Mucosa of descending colon (tissue), 3 donors: Measurements from ENCODE around the gene CABP7. TPM values are rescaled to one million over a fixed set of nuclear protein-coding genes. Genes with fewer than 3 reads are reported as not detected.

Experiments used
- ATAC-seq: fragments of 200-7000 bp; cut with Tn5 transposase; one replicate; pipeline ENCODE4 v1.9.1; 2020; ENCODE audit warnings: mild to moderate bottlenecking, moderate library complexity
- DNase-seq, 3 donors: peaks; one replicate each; pipeline ENCODE4 v3.0.0-alpha.2; 2020
- H3K36me3 ChIP-seq: fragments of 200-600 bp; one replicate; pipeline ENCODE4 v1.8.0; 2021; ENCODE audit warnings: low read depth, mild to moderate bottlenecking
- H3K4me1 ChIP-seq: fragments of 200-600 bp; one replicate; pipeline ENCODE4 v1.8.0; 2021; ENCODE audit warnings: low read depth, mild to moderate bottlenecking
- H3K4me3 ChIP-seq: fragments of 200-600 bp; one replicate; pipeline ENCODE4 v1.8.0; 2021; ENCODE audit warnings: mild to moderate bottlenecking
- H3K9me3 ChIP-seq: fragments of 200-600 bp; one replicate; pipeline ENCODE4 v1.8.0; 2021; ENCODE audit warnings: mild to moderate bottlenecking
- CTCF ChIP-seq: fragments of 200-600 bp; IDR thresholded peaks from one replicate; pipeline ENCODE4 v1.8.0; 2022; ENCODE audit warnings: antibody characterized with exemption, mild to moderate bottlenecking
- intact Hi-C, 2 donors: fragments of 100-400 bp; cut with DNase I in 1 of 2; cut with micrococcal nuclease in 1 of 2; formaldehyde crosslinking; loops; one replicate each; pipeline versions ENCODE4 v1.11.0 to v1.11.1; 2022; cut with DNase I, micrococcal nuclease
- total RNA-seq, 3 donors: library from RNA; stranded (reverse); fragmentation: NEBNext Ultra II Directional in 2 of 3; extraction: Animal tissue kit (Norgen Biotek cat#: 25700) in 2 of 3; gene quantifications; one replicate each; pipeline versions ENCODE4 v1.2.1 to v1.2.4, GENCODE V29; 2021 to 2023
- donor health status: DM: no; HTN: no; CAD: no; lungs with moderate emphysema.
- donor health status: DM: no; HTN: no; CAD: no.
- donor health status: DM: no; HTN: yes; CAD: no.

CABP7 gene
- total RNA-seq, 3 donors from 2014 or later: 0.19 to 0.41 TPM; not detected in 1

GRCh38 chr22:29741926-29742325 is 22.1 kb downstream of the CABP7 start:
- Histone ChIP-seq H3K36me3 (no peaks in the 10 kb centered on the region), H3K4me3 (no peak overlapping the region), H3K9me3 (no peaks in the 10 kb centered on the region), H3K4me1 (no peaks in the 10 kb centered on the region)
- intact Hi-C loops: no loop called here
- no peak for TF ChIP-seq CTCF
- no peak for DNase-seq
- ATAC-seq: no peak

- Histone ChIP-seq H3K4me3 (no peak overlapping the region), H3K4me1 (no peaks in the 10 kb centered on the region), H3K9me3 (no peaks in the 10 kb centered on the region), H3K36me3 (no peaks in the 10 kb centered on the region)
- intact Hi-C loops: no loop called here
- ATAC-seq: no peak
- no peak for TF ChIP-seq CTCF
- DNase-seq: no peak
These were observed 22.5 kb downstream of the CABP7 start for GRCh38 chr22:29742326-29742725.

- ATAC-seq: no peak
- H3K36me3 ChIP-seq: no peaks in the 10 kb centered on the region
- TF ChIP-seq CTCF: no peak
- DNase-seq: no peak
- intact Hi-C loops: no loop called here
- no peak overlapping the region for H3K4me3 ChIP-seq
- H3K4me1 ChIP-seq: no peaks in the 10 kb centered on the region
- H3K9me3 ChIP-seq: no peaks in the 10 kb centered on the region
These were observed 25.1 kb downstream of the CABP7 start for GRCh38 chr22:29744902-29745301.

- H3K4me3 ChIP-seq: no peak overlapping the region
- no peaks in the 10 kb centered on the region for H3K4me1 ChIP-seq
- intact Hi-C loops: no loop called here
- no peak for TF ChIP-seq CTCF
- H3K36me3 ChIP-seq: no peaks in the 10 kb centered on the region
- H3K9me3 ChIP-seq: no peaks in the 10 kb centered on the region
- no peak for DNase-seq
- ATAC-seq: peak; percentile 43
These were observed 28.0 kb downstream of the CABP7 start for GRCh38 chr22:29747832-29748231.

GRCh38 chr22:29748248-29748893 is 28.6 kb downstream of the CABP7 start:
- ATAC-seq: peak; percentile 31
- Histone ChIP-seq H3K4me3 (no peak overlapping the region), H3K4me1 (no peaks in the 10 kb centered on the region), H3K36me3 (no peaks in the 10 kb centered on the region), H3K9me3 (no peaks in the 10 kb centered on the region)
- TF ChIP-seq CTCF: no peak
- DNase-seq: no peak
- intact Hi-C loops: no loop called here

- ATAC-seq (no peak), DNase-seq (no peak)
- intact Hi-C loops: no loop called here
- TF ChIP-seq CTCF: no peak
- Histone ChIP-seq H3K4me1 (no peaks in the 10 kb centered on the region), H3K4me3 (no peak overlapping the region), H3K36me3 (no peaks in the 10 kb centered on the region), H3K9me3 (no peaks in the 10 kb centered on the region)
These were observed 30.2 kb downstream of the CABP7 start for GRCh38 chr22:29750029-29750428.
